ENCODE data around the gene XPO1.
"Not testable (repeated sequence)": the region's sequence is repeated elsewhere in the genome, so short reads cannot be mapped to it uniquely, and the experiment has no call there.

Gene XPO1, protein sequence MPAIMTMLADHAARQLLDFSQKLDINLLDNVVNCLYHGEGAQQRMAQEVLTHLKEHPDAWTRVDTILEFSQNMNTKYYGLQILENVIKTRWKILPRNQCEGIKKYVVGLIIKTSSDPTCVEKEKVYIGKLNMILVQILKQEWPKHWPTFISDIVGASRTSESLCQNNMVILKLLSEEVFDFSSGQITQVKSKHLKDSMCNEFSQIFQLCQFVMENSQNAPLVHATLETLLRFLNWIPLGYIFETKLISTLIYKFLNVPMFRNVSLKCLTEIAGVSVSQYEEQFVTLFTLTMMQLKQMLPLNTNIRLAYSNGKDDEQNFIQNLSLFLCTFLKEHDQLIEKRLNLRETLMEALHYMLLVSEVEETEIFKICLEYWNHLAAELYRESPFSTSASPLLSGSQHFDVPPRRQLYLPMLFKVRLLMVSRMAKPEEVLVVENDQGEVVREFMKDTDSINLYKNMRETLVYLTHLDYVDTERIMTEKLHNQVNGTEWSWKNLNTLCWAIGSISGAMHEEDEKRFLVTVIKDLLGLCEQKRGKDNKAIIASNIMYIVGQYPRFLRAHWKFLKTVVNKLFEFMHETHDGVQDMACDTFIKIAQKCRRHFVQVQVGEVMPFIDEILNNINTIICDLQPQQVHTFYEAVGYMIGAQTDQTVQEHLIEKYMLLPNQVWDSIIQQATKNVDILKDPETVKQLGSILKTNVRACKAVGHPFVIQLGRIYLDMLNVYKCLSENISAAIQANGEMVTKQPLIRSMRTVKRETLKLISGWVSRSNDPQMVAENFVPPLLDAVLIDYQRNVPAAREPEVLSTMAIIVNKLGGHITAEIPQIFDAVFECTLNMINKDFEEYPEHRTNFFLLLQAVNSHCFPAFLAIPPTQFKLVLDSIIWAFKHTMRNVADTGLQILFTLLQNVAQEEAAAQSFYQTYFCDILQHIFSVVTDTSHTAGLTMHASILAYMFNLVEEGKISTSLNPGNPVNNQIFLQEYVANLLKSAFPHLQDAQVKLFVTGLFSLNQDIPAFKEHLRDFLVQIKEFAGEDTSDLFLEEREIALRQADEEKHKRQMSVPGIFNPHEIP (N-terminal part only)

GRCh38 chr2:61538200-61538919 is at the start of gene XPO1:
TSS of gene XPO1 (minus strand) at chr2:61538356. CDS start at chr2:61533897, 4,459 bp downstream.
- DNase-seq = peak; percentile 98

DNA sequence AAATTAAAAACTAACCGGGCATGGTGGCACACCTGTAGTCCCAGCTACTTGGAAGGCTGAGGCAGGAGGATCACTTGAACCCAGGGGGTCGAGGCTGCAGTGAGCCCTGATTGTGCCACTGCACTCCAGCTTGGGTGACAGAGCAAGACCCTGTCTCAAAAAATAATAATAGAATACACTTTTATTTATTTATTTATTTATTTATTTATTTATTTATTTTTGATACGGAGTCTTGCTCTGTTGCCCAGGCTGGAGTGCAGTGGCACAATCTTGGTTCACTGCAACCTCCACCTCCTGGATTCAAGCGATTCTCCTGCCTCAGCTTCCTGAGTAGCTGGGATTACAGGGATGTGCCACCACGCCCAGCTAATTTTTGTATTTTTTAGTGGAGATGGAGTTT is 48.8 kb upstream of the XPO1 start:
- not testable (repeated sequence) for DNase-seq

- no peak for DNase-seq
Measured at GRCh38 chr2:61585383-61585782, 47.2 kb upstream of the XPO1 start.

DNA sequence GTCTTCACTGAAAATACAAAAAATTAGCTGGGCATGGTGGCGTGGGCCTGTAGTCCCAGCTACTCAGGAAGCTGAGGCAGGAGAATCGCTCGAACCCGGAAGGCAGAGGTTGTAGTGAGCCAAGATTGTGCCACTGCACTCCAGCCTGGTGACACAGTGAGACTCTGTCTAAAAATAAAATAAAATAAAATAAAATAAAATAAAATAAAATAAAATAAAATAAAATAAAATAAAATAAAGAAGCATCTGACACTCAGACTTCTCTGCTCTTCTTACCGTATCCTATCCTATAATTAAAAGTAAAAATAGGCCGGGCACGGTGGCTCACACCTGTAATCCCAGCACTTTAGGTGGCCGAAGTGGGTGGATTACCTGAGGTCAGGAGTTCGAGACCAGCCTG is 46.2 kb upstream of the XPO1 start:
- not testable (repeated sequence) for DNase-seq

GRCh38 chr2:61582165-61582564 is 44.0 kb upstream of the XPO1 start:
- no peak for DNase-seq

DNA sequence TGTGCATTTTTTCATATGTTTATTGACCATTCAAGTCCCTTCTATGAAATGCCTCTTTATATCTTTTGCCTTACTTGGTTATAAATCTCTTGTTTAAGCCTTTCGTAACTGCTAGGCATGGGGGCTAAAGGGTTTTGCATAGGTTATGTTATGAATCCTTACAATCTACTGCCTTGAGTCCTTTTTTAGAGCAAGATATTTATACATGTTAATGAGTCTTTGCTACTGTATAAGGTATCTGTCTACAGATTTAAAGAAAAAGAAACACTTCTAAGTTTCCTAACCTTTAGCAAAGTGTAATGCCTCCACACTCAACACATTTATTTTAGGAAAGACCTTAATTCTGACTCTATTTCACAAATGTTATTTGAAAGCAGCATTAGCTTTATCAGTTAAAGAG is 43.6 kb upstream of the XPO1 start:
- no peak for DNase-seq

- no peak for DNase-seq
Measured at GRCh38 chr2:61575447-61575859, 37.3 kb upstream of the XPO1 start.

GRCh38 chr2:61566566-61566965 is 28.4 kb upstream of the XPO1 start:
- no peak for DNase-seq

DNA sequence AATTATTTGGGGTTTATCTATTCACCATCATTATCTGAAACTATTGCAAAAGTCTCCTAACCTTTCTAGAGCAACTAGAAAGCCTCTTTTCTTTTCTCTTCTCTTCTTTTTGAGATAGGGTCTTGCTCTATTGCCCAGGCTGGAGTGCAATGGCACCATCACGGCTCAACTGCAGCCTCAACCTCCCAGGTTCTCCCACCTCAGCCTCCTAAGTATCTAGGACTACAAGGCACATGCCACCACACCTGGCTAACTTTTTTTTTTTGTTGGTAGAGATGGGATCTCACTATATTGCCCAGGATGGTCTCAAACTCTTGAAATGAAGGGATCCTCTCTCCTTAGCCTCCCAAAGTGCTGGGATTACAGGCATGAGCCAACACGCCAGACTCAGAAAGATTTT is 24.5 kb upstream of the XPO1 start:
- DNase-seq = no peak

DNA sequence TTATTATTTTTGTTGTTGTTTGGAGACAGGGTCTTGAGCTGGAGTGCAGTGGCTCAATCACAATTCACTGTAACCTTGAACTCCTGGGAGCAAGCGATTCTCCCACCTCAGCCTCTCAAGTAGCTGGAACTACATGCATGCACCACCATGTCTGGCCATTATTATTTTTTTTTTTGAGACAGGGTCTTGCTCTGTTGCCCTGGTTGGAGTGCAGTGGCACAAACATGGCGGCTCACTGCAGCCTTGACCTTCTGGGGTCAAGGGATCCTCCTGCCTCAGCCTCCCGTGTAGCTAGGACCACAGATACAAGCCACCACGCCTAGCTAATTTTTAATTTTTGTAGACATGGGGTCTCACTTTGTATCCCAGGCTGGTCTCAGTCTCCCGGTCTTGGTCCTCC is 20.0 kb upstream of the XPO1 start:
- DNase-seq = no peak

GRCh38 chr2:61557381-61557780 is 19.2 kb upstream of the XPO1 start:
- DNase-seq = no peak

- no peak for DNase-seq
Measured at GRCh38 chr2:61554604-61555003, 16.4 kb upstream of the XPO1 start.

- DNase-seq = no peak
Measured at GRCh38 chr2:61550375-61551209, 12.4 kb upstream of the XPO1 start.

DNA sequence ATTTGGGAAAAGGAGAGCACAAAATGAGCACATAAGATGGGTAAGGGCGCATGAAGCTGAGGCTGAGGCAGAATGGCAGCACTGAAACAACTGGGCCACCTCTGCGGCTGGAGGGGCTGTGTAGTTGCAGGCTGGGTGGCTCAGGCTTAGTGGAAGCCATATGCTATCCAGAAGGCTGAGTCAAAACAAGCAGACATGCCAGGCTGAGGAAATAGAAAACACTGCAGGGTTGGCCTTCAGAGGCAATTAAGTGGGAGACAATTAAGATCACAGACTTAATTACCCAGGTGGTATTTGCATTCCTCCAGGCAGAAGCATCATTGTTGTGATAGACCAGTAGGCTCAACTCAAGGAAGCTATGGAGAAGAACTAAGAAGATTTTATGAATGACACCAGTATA is 11.4 kb upstream of the XPO1 start:
- no peak for DNase-seq

DNA sequence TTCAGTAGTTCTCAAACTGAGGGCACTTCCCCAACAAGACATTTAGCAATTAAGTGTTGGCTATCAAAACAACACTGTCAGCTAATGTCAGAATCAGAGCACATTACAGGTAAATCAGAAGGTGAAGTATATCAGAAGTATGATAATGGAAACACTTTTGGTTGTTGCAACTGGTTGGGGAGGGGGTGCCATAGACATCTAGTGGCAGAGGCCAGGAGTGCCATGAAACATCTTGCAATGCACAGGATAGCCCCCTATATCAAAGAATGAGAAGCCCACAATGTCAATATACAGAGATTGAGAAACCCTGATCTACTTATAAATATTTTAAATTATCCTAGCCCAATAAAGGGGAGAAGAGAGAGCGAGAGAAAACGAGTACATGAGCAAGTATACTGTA is 4.9 kb upstream of the XPO1 start:
- DNase-seq = no peak

DNA sequence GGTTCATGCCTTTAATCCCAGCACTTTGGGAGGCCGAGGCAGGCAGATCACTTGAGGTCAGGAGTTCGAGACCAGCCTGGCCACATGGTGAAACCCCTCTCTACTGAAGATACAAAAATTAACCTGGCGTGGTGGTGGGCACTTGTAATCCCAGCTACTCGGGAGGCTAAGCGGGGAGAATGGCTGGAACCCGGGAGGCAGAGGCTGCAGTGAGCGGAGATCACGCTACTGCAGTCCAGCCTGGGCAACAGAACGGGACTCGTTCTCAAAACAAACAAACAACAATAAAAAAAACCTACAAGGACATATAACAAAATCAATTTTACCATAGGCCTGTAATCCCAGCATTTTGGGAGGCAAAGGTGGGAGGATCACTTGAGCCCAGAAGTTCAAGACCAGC is 2.0 kb upstream of the XPO1 start:
- not testable (repeated sequence) for DNase-seq

DNA sequence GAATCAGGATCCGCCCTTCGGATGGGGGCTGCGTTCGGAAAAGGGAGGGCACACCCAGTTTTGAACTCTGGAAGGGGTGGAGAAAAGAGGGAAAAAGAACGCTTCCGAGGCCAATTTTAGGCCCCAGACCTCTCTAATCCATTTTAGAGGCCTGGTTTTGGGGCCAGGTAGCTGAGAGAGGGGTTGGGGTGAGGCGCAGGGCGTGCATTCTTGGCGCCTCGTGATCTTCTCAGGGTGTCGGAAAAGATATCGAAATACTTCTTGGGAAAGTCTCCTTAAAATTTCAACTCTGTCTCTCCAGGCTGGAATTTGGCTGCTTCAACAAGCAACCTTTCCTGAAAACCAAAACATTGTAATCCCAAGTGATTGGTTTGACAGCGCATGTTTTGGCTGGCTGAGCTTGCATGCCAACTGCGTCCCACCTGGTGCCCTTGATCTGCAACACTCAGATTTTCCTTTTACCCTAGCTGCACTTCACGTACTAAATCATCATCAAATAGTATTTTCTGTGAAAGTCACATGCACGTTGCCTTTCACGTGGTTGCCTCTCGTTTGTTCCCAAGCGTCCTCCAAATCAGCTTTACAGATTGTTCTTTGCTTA is 864 bp upstream of the XPO1 start:
- DNase-seq = peak; percentile 8

- DNase-seq = no peak
Measured at GRCh38 chr2:61537950-61538199, 281 bp downstream of the XPO1 start.

DNA sequence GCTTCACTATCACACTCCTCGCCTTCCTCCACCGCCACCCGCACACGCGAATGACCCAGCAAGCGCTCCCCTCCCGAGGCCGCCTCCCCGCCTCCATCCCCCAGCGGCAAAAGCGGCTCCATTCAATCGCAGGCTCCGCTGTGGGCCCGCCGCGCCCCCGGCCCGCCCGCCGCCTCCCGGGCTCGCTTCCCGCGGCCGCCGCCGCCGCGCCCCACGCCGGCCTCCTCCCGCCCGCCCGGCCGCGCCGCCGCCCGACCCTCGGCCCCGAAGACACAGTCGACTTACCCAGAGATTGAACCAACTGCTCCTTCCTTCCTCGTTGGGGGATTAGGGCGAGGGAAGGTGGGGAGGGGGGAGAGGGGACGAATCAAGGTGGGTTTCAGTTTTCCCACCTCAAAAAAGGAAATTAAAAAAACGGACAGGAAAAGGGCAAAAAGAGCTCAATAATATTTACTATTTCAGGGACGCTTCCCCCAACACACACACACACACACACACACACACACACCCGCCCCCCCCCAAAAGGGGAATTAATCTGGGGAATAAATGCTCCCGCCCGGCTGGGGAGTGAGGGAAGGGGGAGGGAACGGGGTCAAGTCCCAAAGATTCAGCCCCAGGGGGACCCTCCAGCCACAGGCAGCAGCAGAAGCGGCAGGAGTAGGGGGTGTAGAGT is 743 bp downstream of the XPO1 start:
- peak; percentile 37 for DNase-seq

DNA sequence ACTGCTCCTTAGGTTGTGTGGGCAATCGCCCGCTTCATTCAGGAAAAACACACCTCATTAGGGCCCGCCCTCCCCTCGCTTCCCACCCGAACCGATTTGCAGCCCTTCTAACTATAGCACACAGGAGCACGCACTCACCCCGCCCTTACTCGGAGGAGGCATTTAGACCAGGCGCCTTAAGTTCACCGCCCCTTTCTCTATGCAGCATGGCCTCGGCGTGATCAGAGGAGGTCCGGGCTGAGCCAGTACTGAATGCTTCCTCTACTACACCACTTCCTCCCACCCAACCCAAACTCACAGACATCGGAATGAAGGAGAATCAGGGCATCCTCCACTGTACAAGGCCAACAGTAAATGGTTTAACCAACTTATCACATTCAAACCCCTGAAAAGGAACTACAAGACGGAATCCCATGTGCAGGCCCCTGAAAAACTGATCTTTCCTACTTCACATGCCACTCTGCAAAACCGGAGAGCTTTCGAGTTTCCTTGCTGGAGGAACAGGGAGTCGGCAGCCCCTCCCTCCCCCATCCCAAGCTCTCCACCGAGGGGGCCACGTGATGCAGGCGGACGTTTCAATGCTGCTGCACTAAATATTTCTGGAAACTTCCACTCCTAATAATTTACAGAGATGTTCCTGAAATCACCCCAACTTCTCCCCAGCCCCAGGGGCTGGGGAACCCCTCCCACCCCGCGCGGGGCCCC is 1.4 kb downstream of the XPO1 start:
- peak; percentile 85 for DNase-seq

- DNase-seq = no peak
Measured at GRCh38 chr2:61536180-61536571, 2.0 kb downstream of the XPO1 start.

All from activated gamma-delta T cell treated with Interleukin-2 at 50 U/mL for 16 hours (primary cell).